GM23338 (cell line): ENCODE results near the gene MID1IP1. TPM values are rescaled to one million over a fixed set of nuclear protein-coding genes. Genes with fewer than 3 reads are reported as not detected.

Experiments
- ATAC-seq: fragments of 200-7000 bp; cut with Tn5 transposase; 3 replicates; pipeline ENCODE4 v1.9.1; 2020
- DNase-seq: peaks from one replicate; pipeline ENCODE4 v3.0.0-alpha.2; 2015; ENCODE audit warnings: low spot score
- H2AFZ ChIP-seq: fragments of 200-600 bp; sonication (generic); 2 replicates; pipeline ENCODE4 v1.8.0; 2016; ENCODE audit warnings: antibody characterized with exemption, mild to moderate bottlenecking, moderate library complexity
- H3F3A ChIP-seq: fragments of 200-600 bp; sonication (generic); replicated peaks from 2 replicates; pipeline ENCODE4 v1.8.0; 2017; ENCODE audit warnings: antibody characterized with exemption, mixed run types, low read depth
- H3K27ac ChIP-seq: fragments of 200-600 bp; sonication (generic); 2 replicates; pipeline ENCODE4 v1.6.1; 2016; ENCODE audit warnings: low read depth
- H3K27me3 ChIP-seq: fragments of 200-600 bp; sonication (generic); 2 replicates; pipeline ENCODE4 v1.8.0; 2016; ENCODE audit warnings: mild to moderate bottlenecking, mixed run types, moderate library complexity; ENCODE audit not compliant: insufficient read depth
- H3K36me3 ChIP-seq: fragments of 200-600 bp; sonication (generic); 2 replicates; pipeline ENCODE4 v1.8.0; 2016; ENCODE audit warnings: mild to moderate bottlenecking; ENCODE audit not compliant: insufficient read depth
- H3K4me1 ChIP-seq: fragments of 200-600 bp; sonication (generic); 2 replicates; pipeline ENCODE4 v1.8.0; 2016; ENCODE audit warnings: mild to moderate bottlenecking, moderate library complexity; ENCODE audit not compliant: insufficient read depth
- H3K4me2 ChIP-seq: fragments of 200-600 bp; sonication (generic); 2 replicates; pipeline ENCODE4 v1.7.1; 2017; ENCODE audit warnings: mixed run types
- H3K4me3 ChIP-seq: fragments of 200-600 bp; sonication (generic); 2 replicates; pipeline ENCODE4 v1.6.1; 2016; ENCODE audit warnings: mixed run types
- H3K79me2 ChIP-seq: fragments of 200-600 bp; sonication (generic); replicated peaks from 2 replicates; pipeline ENCODE4 v1.8.0; 2017; ENCODE audit warnings: mild to moderate bottlenecking; ENCODE audit not compliant: insufficient read depth
- H3K9me2 ChIP-seq: fragments of 200-600 bp; sonication (generic); 2 replicates; pipeline ENCODE4 v1.8.0; 2017; ENCODE audit not compliant: insufficient read depth
- H4K20me1 ChIP-seq: fragments of 200-600 bp; sonication (generic); replicated peaks from 2 replicates; pipeline ENCODE4 v1.8.0; 2017; ENCODE audit warnings: mild to moderate bottlenecking; ENCODE audit not compliant: insufficient read depth
- H3K27ac Mint-ChIP-seq: 2 replicates; pipeline ENCODE4 v1.8.0; 2020; ENCODE audit warnings: inconsistent platforms, mild to moderate bottlenecking, moderate library complexity, mixed read lengths
- H3K27me3 Mint-ChIP-seq: 3 replicates; pipeline ENCODE4 v1.8.0; 2022; ENCODE audit warnings: low read depth, mild to moderate bottlenecking, moderate library complexity, mixed read lengths, inconsistent platforms; ENCODE audit not compliant: insufficient read depth, poor library complexity
- H3K36me3 Mint-ChIP-seq: 3 replicates; pipeline ENCODE4 v1.8.0; 2021; ENCODE audit warnings: low read depth, mild to moderate bottlenecking, inconsistent platforms, moderate library complexity, mixed read lengths
- H3K4me1 Mint-ChIP-seq: 3 replicates; pipeline ENCODE4 v1.8.0; 2020; ENCODE audit warnings: mild to moderate bottlenecking, inconsistent platforms, mixed read lengths
- H3K4me3 Mint-ChIP-seq: 3 replicates; pipeline ENCODE4 v1.8.0; 2021; ENCODE audit warnings: moderate library complexity, mild to moderate bottlenecking, inconsistent platforms, mixed read lengths
- H3K9me3 Mint-ChIP-seq: 3 replicates; pipeline ENCODE4 v1.8.0; 2020; ENCODE audit warnings: moderate library complexity, mild to moderate bottlenecking, inconsistent platforms, mixed read lengths
- CREB1 ChIP-seq: fragments of 250-450 bp; sonication (Bioruptor Pico); IDR thresholded peaks from 2 replicates; pipeline ENCODE4 v1.5.0; 2020; ENCODE audit warnings: low read depth, mild to moderate bottlenecking, moderate library complexity
- CTCF ChIP-seq, 2 experiments: fragments of 200-600 bp in 1 of 2; sonication (generic) in 1 of 2; conservative IDR thresholded peaks; 2 replicates each; pipeline versions ENCODE4 v1.5.1 to v1.6.1; 2016 to 2017; ENCODE audit warnings: antibody characterized with exemption in 2 of 2, low read depth in 2 of 2, mild to moderate bottlenecking in 2 of 2, moderate library complexity in 1 of 2
- ETS1 ChIP-seq: IDR thresholded peaks from 2 replicates; pipeline ENCODE4 v1.6.1; 2016; ENCODE audit warnings: antibody characterized with exemption
- EZH2 ChIP-seq: fragments of 200-600 bp; sonication (generic); IDR thresholded peaks from one replicate; pipeline ENCODE4 v1.8.0; 2017; ENCODE audit warnings: antibody characterized with exemption, mild to moderate bottlenecking, low read depth; ENCODE audit not compliant: unreplicated experiment
- EZH2phosphoT487 ChIP-seq: fragments of 200-600 bp; sonication (generic); IDR thresholded peaks from one replicate; pipeline ENCODE4 v1.8.1; 2018; ENCODE audit warnings: antibody characterized with exemption; ENCODE audit not compliant: unreplicated experiment
- JUNB ChIP-seq: IDR thresholded peaks from one replicate; pipeline ENCODE4 v1.6.1; 2016; ENCODE audit warnings: antibody characterized with exemption; ENCODE audit not compliant: unreplicated experiment
- NANOG ChIP-seq: IDR thresholded peaks from 2 replicates; pipeline ENCODE4 v1.6.1; 2016; ENCODE audit warnings: antibody characterized with exemption, borderline replicate concordance
- POLR2AphosphoS5 ChIP-seq: IDR thresholded peaks from 2 replicates; pipeline ENCODE4 v1.6.1; 2016; ENCODE audit warnings: antibody characterized with exemption, low read depth
- REST ChIP-seq: IDR thresholded peaks from one replicate; pipeline ENCODE4 v1.6.1; 2018; ENCODE audit warnings: antibody characterized with exemption; ENCODE audit not compliant: unreplicated experiment
- STAT1 ChIP-seq: IDR thresholded peaks from one replicate; pipeline ENCODE4 v1.6.1; 2016; ENCODE audit warnings: antibody characterized with exemption; ENCODE audit not compliant: unreplicated experiment
- ZNF114 ChIP-seq: fragments of 250-450 bp; sonication (Bioruptor Pico); IDR thresholded peaks from 2 replicates; pipeline ENCODE4 v1.5.0; 2020; ENCODE audit warnings: mild to moderate bottlenecking, moderate library complexity
- ZNF331 ChIP-seq: fragments of 250-450 bp; sonication (Bioruptor Pico); IDR thresholded peaks from 2 replicates; pipeline ENCODE4 v1.5.0; 2020; ENCODE audit warnings: low read depth, mild to moderate bottlenecking, moderate library complexity
- ZNF462 ChIP-seq: fragments of 250-450 bp; sonication (Bioruptor Pico); IDR thresholded peaks from 2 replicates; pipeline ENCODE4 v1.5.0; 2020; ENCODE audit warnings: mild to moderate bottlenecking, moderate library complexity
- polyA plus RNA-seq: library from polyadenylated mRNA; unstranded; fragments of >200 nt; fragmentation: Nextera tagmentation; extraction: Ambion mirVana; gene quantifications from 2 replicates; pipeline ENCODE4 v1.2.1, GENCODE V29; 2016
- total RNA-seq: library from RNA; depleted of rRNA; stranded (reverse); fragments of >200 nt; shearing (Covaris generic); gene quantifications from 2 replicates; pipeline ENCODE4 v1.2.3, GENCODE V29; 2014

Gene MID1IP1
- total and polyA plus RNA-seq, 2 experiments from 2014 or later, result 26.1 to 161 TPM

GRCh38 chrX:38831949-38832348 lies 30.7 kb downstream of the MID1IP1 start:
- Histone ChIP-seq H3K4me2 (no peak overlapping the region), H3K79me2 (no peaks in the 10 kb centered on the region), H3K27ac (no peak overlapping the region), H3F3A (no peaks in the 10 kb centered on the region), H3K27me3 (no peaks in the 10 kb centered on the region), H3K4me3 (no peak overlapping the region), H3K9me2 (no peaks in the 10 kb centered on the region), H3K4me1 (no peaks in the 10 kb centered on the region), H3K36me3 (no peaks in the 10 kb centered on the region), H2AFZ (no peak overlapping the region), H4K20me1 (no peaks in the 10 kb centered on the region)
- DNase-seq, result no peak
- Mint-ChIP-seq H3K4me1 (no peaks in the 10 kb centered on the region), H3K36me3 (no peaks in the 10 kb centered on the region), H3K9me3 (no peaks in the 10 kb centered on the region), H3K27me3 (no peaks in the 10 kb centered on the region), H3K4me3 (no peak overlapping the region), H3K27ac (no peak overlapping the region)
- TF ChIP-seq EZH2 (no peak), CREB1 (CRISPR knock-in tag) (no peak), EZH2phosphoT487 (no peak), ZNF114 (no peak), ZNF462 (CRISPR knock-in tag) (no peak), CTCF (conservative IDR thresholded peaks at IDR 0.05; ENCODE audit: low read depth in 2 of 2) (no peak), POLR2AphosphoS5 (no peak), ZNF331 (CRISPR knock-in tag) (no peak), JUNB (no peak), STAT1 (no peak), NANOG (no peak), REST (no peak), ETS1 (no peak)
- ATAC-seq, result no peak
